ENCODE measurements around the gene CTU1.

DNA sequence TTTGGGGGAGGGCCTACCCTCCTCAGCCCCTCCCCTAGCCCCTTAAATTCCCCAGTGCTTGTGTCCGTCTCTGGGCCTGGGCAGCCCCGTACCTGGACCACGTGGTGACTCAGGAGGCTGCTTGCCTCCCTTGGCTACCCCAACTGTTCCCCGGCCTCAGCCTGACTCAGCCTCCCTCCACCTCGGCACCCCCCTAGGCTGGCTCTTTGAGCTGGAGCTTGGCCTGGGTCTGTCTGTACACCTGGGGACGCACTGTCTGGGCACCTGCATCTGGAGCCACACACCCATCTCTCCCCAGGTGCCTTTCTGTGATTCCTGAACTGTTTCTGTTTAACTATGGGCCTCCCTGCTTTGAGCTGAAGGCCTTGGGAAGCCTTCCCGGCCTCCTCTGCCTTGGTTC, 23.7 kb downstream of the CTU1 start:
- TF ChIP-seq, protein P1, sequence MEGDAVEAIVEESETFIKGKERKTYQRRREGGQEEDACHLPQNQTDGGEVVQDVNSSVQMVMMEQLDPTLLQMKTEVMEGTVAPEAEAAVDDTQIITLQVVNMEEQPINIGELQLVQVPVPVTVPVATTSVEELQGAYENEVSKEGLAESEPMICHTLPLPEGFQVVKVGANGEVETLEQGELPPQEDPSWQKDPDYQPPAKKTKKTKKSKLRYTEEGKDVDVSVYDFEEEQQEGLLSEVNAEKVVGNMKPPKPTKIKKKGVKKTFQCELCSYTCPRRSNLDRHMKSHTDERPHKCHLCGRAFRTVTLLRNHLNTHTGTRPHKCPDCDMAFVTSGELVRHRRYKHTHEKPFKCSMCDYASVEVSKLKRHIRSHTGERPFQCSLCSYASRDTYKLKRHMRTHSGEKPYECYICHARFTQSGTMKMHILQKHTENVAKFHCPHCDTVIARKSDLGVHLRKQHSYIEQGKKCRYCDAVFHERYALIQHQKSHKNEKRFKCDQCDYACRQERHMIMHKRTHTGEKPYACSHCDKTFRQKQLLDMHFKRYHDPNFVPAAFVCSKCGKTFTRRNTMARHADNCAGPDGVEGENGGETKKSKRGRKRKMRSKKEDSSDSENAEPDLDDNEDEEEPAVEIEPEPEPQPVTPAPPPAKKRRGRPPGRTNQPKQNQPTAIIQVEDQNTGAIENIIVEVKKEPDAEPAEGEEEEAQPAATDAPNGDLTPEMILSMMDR (conservative IDR thresholded peaks at IDR 0.05; ENCODE audit: low read depth, low read length), result no peak
- TF ChIP-seq POLR2A (IDR thresholded peaks at IDR 0.05; ENCODE audit: low read depth, low read length) (no peak), MAFK (IDR thresholded peaks at IDR 0.05; ENCODE audit: low read depth, low read length) (no peak)

All from IMR-90 (cell line).